Measurements from ENCODE around the gene AKT1.

GRCh38 chr14:104729835-104730181, 65.7 kb downstream of the AKT1 start:
- TF ChIP-seq CTCF (IDR thresholded peaks at IDR 0.05), result no peak
- TF ChIP-seq POLR2A (IDR thresholded peaks at IDR 0.05), result no peak
